Panc1 (cell line): ENCODE results near the gene LPIN3.

ENCODE experiments used
- CTCF ChIP-seq: fragments of 450-650 bp; IDR thresholded peaks from 2 replicates; pipeline ENCODE4 v1.5.1; 2017; ENCODE audit warnings: mild to moderate bottlenecking
- TF ChIP-seq, protein P1 (sequence below), 2 experiments: IDR thresholded peaks; 2 replicates each; pipeline ENCODE4 v1.6.1; 2011 to 2012; ENCODE audit warnings: low read depth in 2 of 2, control low read depth in 1 of 2, low read length in 1 of 2, mild to moderate bottlenecking in 1 of 2, moderate library complexity in 1 of 2; ENCODE audit not compliant: insufficient read depth in 1 of 2

DNA sequence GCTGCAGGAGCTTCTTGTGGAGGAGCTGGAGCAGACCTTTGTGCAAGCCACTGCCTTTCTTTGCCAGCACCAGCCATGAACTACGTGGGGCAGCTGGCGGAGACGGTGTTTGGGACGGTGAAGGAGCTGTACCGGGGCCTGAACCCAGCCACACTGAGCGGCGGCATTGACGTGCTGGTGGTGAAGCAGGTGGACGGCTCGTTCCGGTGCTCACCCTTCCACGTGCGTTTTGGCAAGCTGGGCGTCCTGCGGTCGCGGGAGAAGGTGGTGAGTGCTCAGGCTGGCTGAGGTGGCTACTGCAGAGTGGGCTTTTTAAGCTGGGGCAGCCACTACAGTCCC, 5.1 kb downstream of the LPIN3 start:
- no peak for TF ChIP-seq CTCF
- TF ChIP-seq, protein P1, sequence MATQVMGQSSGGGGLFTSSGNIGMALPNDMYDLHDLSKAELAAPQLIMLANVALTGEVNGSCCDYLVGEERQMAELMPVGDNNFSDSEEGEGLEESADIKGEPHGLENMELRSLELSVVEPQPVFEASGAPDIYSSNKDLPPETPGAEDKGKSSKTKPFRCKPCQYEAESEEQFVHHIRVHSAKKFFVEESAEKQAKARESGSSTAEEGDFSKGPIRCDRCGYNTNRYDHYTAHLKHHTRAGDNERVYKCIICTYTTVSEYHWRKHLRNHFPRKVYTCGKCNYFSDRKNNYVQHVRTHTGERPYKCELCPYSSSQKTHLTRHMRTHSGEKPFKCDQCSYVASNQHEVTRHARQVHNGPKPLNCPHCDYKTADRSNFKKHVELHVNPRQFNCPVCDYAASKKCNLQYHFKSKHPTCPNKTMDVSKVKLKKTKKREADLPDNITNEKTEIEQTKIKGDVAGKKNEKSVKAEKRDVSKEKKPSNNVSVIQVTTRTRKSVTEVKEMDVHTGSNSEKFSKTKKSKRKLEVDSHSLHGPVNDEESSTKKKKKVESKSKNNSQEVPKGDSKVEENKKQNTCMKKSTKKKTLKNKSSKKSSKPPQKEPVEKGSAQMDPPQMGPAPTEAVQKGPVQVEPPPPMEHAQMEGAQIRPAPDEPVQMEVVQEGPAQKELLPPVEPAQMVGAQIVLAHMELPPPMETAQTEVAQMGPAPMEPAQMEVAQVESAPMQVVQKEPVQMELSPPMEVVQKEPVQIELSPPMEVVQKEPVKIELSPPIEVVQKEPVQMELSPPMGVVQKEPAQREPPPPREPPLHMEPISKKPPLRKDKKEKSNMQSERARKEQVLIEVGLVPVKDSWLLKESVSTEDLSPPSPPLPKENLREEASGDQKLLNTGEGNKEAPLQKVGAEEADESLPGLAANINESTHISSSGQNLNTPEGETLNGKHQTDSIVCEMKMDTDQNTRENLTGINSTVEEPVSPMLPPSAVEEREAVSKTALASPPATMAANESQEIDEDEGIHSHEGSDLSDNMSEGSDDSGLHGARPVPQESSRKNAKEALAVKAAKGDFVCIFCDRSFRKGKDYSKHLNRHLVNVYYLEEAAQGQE (IDR thresholded peaks at IDR 0.05; ENCODE audit: insufficient read depth in 1 of 2, low read depth in 2 of 2, low read length in 1 of 2): no peak
